HepG2 (cell line): ENCODE results near the gene TMBIM1. TPM values are rescaled to one million over a fixed set of nuclear protein-coding genes. Genes with fewer than 3 reads are reported as not detected.
A peak's percentile ranks its signal among the peaks of the same experiment; 100 is the strongest.

Source experiments
- ARID2 ChIP-seq: sonication (generic); formaldehyde crosslinking; IDR thresholded peaks from 2 replicates; pipeline ENCODE4 v1.8.1; 2022; ENCODE audit warnings: mild to moderate bottlenecking, missing genetic modification reagents, borderline replicate concordance
- ATF6 ChIP-seq: sonication (generic); formaldehyde crosslinking; conservative IDR thresholded peaks from 2 replicates; pipeline ENCODE4 v1.4.0; 2020; ENCODE audit warnings: missing genetic modification reagents
- BATF2 ChIP-seq: sonication (generic); formaldehyde crosslinking; IDR thresholded peaks from 2 replicates; pipeline ENCODE4 v1.8.0; 2022; ENCODE audit warnings: mild to moderate bottlenecking, missing genetic modification reagents, moderate library complexity
- DR1 ChIP-seq: sonication (generic); formaldehyde crosslinking; IDR thresholded peaks from 2 replicates; pipeline ENCODE4 v1.8.0; 2021; ENCODE audit warnings: mild to moderate bottlenecking, missing genetic modification reagents, inconsistent platforms
- FOXJ3 ChIP-seq: sonication (generic); formaldehyde crosslinking; IDR thresholded peaks from 2 replicates; pipeline ENCODE4 v1.4.0; 2020; ENCODE audit warnings: missing genetic modification reagents, mild to moderate bottlenecking, borderline replicate concordance
- HMG20A ChIP-seq: IDR thresholded peaks from 2 replicates; pipeline ENCODE4 v1.6.1; 2016; ENCODE audit warnings: borderline replicate concordance
- HNF4A ChIP-seq: sonication (generic); formaldehyde crosslinking; IDR thresholded peaks from 2 replicates; pipeline ENCODE4 v1.4.0; 2020; ENCODE audit warnings: missing genetic modification reagents
- HOXA9 ChIP-seq: sonication (generic); formaldehyde crosslinking; IDR thresholded peaks from 2 replicates; pipeline ENCODE4 v1.8.1; 2022; ENCODE audit warnings: missing genetic modification reagents, mild to moderate bottlenecking, moderate library complexity, borderline replicate concordance
- PITX1 ChIP-seq: sonication (generic); formaldehyde crosslinking; IDR thresholded peaks from 2 replicates; pipeline ENCODE4 v1.5.1; 2020; ENCODE audit warnings: mild to moderate bottlenecking, missing genetic modification reagents
- SALL2 ChIP-seq: sonication (generic); formaldehyde crosslinking; IDR thresholded peaks from 2 replicates; pipeline ENCODE4 v1.8.1; 2023; ENCODE audit warnings: mild to moderate bottlenecking, missing genetic modification reagents, inconsistent platforms
- SP4 ChIP-seq: sonication (generic); formaldehyde crosslinking; IDR thresholded peaks from 2 replicates; pipeline ENCODE4 v1.8.1; 2023; ENCODE audit warnings: mild to moderate bottlenecking, missing genetic modification reagents
- SRSF1 ChIP-seq: fragments of 200-400 bp; formaldehyde crosslinking; optimal IDR thresholded peaks from 2 replicates; pipeline ENCODE3; 2017; ENCODE audit warnings: mild to moderate bottlenecking, low read depth, low read length, moderate library complexity
- ZBTB42 ChIP-seq: sonication (generic); formaldehyde crosslinking; IDR thresholded peaks from 2 replicates; pipeline ENCODE4 v1.5.0; 2020; ENCODE audit warnings: mild to moderate bottlenecking, missing genetic modification reagents
- ZFP36 ChIP-seq: fragments of 150-350 bp; IDR thresholded peaks from 2 replicates; pipeline ENCODE4 v1.6.1; 2018; ENCODE audit warnings: borderline replicate concordance, low read length, low read depth; ENCODE audit not compliant: partially characterized antibody
- ZFP82 ChIP-seq: sonication (generic); formaldehyde crosslinking; IDR thresholded peaks from 2 replicates; pipeline ENCODE4 v1.5.1; 2020; ENCODE audit warnings: mild to moderate bottlenecking, missing genetic modification reagents, borderline replicate concordance
- ZNF180 ChIP-seq: sonication (generic); formaldehyde crosslinking; IDR thresholded peaks from 2 replicates; pipeline ENCODE4 v1.4.0; 2020; ENCODE audit warnings: low read depth, missing genetic modification reagents, borderline replicate concordance
- ZNF230 ChIP-seq: sonication (generic); formaldehyde crosslinking; IDR thresholded peaks from 2 replicates; pipeline ENCODE4 v1.4.0; 2020; ENCODE audit warnings: mild to moderate bottlenecking, missing genetic modification reagents
- ZNF383 ChIP-seq: sonication (generic); formaldehyde crosslinking; IDR thresholded peaks from 2 replicates; pipeline ENCODE4 v1.4.0; 2020; ENCODE audit warnings: missing genetic modification reagents, mild to moderate bottlenecking, borderline replicate concordance
- ZNF558 ChIP-seq: sonication (generic); formaldehyde crosslinking; IDR thresholded peaks from 2 replicates; pipeline ENCODE4 v1.9.0; 2022; ENCODE audit warnings: mild to moderate bottlenecking, missing genetic modification reagents, borderline replicate concordance
- ZNF563 ChIP-seq: sonication (generic); formaldehyde crosslinking; IDR thresholded peaks from 2 replicates; pipeline ENCODE4 v1.8.0; 2022; ENCODE audit warnings: mild to moderate bottlenecking, moderate library complexity, missing genetic modification reagents
- ZNF672 ChIP-seq: sonication (generic); formaldehyde crosslinking; IDR thresholded peaks from 2 replicates; pipeline ENCODE4 v1.8.1; 2022; ENCODE audit warnings: missing genetic modification reagents
- ZNF747 ChIP-seq: sonication (generic); formaldehyde crosslinking; IDR thresholded peaks from 2 replicates; pipeline ENCODE4 v1.8.1; 2023; ENCODE audit warnings: missing genetic modification reagents, mild to moderate bottlenecking, borderline replicate concordance
- ZNF772 ChIP-seq: sonication (generic); formaldehyde crosslinking; IDR thresholded peaks from 2 replicates; pipeline ENCODE4 v1.5.0; 2020; ENCODE audit warnings: mild to moderate bottlenecking, missing genetic modification reagents
- ZNF788 ChIP-seq: sonication (generic); formaldehyde crosslinking; IDR thresholded peaks from 2 replicates; pipeline ENCODE4 v1.5.0; 2020; ENCODE audit warnings: mild to moderate bottlenecking, missing genetic modification reagents, borderline replicate concordance
- ZNF878 ChIP-seq: sonication (generic); formaldehyde crosslinking; IDR thresholded peaks from 2 replicates; pipeline ENCODE4 v1.8.1; 2023; ENCODE audit warnings: mild to moderate bottlenecking, missing genetic modification reagents, moderate library complexity
- polyA plus RNA-seq, 8 experiments: library from polyadenylated mRNA; depleted of rRNA in 3 of 8; stranded (reverse) in 7 of 8; unstranded in 1 of 8; fragments of >200 nt; fragmentation: Illumina TruSeq in 4 of 8; extraction: Trizol in 4 of 8; gene quantifications; 2 replicates each; pipeline versions ENCODE4 v1.2.1 to v1.2.3, GENCODE V29; 2011 to 2016; ENCODE audit warnings: low read depth in 4 of 8, missing spikeins in 1 of 8, mixed read lengths in 1 of 8; ENCODE audit not compliant: insufficient read depth in 1 of 8
- total RNA-seq, 5 experiments: library from RNA; depleted of rRNA; stranded (reverse); fragments of >200 nt; fragmentation: Illumina TruSeq; extraction: Trizol; gene quantifications; 2 replicates each; pipeline ENCODE4 v1.2.3, GENCODE V29; 2016; ENCODE audit warnings: low read depth in 1 of 5
- TF ChIP-seq, protein P1 (sequence below): sonication (generic); IDR thresholded peaks from 2 replicates; pipeline ENCODE4 v1.6.1; 2016; ENCODE audit warnings: low read depth, borderline replicate concordance

The TMBIM1 gene
- total and polyA plus RNA-seq, 2 of the 13 experiments (the other 11 are each of a cell fraction or from before 2014, with no cell fraction given): 127 to 139 TPM

- TF ChIP-seq HNF4A (CRISPR knock-in tag) (0 out of 2 replicates have a peak, but pooled peaks have one; percentile 32), ZNF747 (CRISPR knock-in tag) (peak; percentile 45; the same call in 1 of the 2 replicates), ZNF230 (CRISPR knock-in tag) (no peak), SALL2 (CRISPR knock-in tag) (peak; percentile 30; the same call in 1 of the 2 replicates), DR1 (CRISPR knock-in tag) (no peak), PITX1 (CRISPR knock-in tag) (no peak), HOXA9 (CRISPR knock-in tag) (no peak), SP4 (peak; percentile 66), ZBTB42 (peak; percentile 39; the same call in 1 of the 2 replicates), ZNF878 (CRISPR knock-in tag) (peak; percentile 67; the same call in 1 of the 2 replicates), ATF6 (CRISPR knock-in tag) (peak; percentile 19; the same call in 1 of the 2 replicates), ZNF772 (CRISPR knock-in tag) (no peak), ZNF558 (CRISPR knock-in tag) (no peak), ZFP36 (no peak), ZNF180 (CRISPR knock-in tag) (no peak), BATF2 (no peak), SRSF1 (no peak), ZFP82 (CRISPR knock-in tag) (no peak), ARID2 (CRISPR knock-in tag) (no peak), ZNF672 (CRISPR knock-in tag) (no peak), ZNF788 (CRISPR knock-in tag) (0 out of 2 replicates have a peak, but pooled peaks have one; percentile 42), FOXJ3 (CRISPR knock-in tag) (peak; percentile 55; the same call in 1 of the 2 replicates), HMG20A (CRISPR knock-in tag) (peak; percentile 63; the same call in 1 of the 2 replicates), ZNF383 (CRISPR knock-in tag) (peak; percentile 90; the same call in 1 of the 2 replicates), ZNF563 (CRISPR knock-in tag) (no peak)
- TF ChIP-seq, protein P1, sequence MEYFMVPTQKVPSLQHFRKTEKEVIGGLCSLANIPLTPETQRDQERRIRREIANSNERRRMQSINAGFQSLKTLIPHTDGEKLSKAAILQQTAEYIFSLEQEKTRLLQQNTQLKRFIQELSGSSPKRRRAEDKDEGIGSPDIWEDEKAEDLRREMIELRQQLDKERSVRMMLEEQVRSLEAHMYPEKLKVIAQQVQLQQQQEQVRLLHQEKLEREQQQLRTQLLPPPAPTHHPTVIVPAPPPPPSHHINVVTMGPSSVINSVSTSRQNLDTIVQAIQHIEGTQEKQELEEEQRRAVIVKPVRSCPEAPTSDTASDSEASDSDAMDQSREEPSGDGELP: peak; percentile 5; the same call in 1 of the 2 replicates
Observed at GRCh38 chr2:218323526-218324472, 31.5 kb upstream of the TMBIM1 start (continued).
